AG09309 (cell line): Measurements from ENCODE around the gene NHERF2.

Experiments
- DNase-seq: peaks from one replicate; pipeline ENCODE4 v3.0.0-alpha.2; 2010; ENCODE audit warnings: low read depth
- H3K4me3 ChIP-seq: 2 replicates; pipeline ENCODE4 v1.5.1; 2011; ENCODE audit warnings: mild to moderate bottlenecking, low read depth, low read length, moderate library complexity; ENCODE audit not compliant: control insufficient read depth
- TF ChIP-seq, protein P1 (sequence below): IDR thresholded peaks from 2 replicates; pipeline ENCODE4 v1.5.1; 2011; ENCODE audit warnings: mild to moderate bottlenecking, low read depth, low read length, inconsistent platforms; ENCODE audit not compliant: insufficient read depth, control insufficient read depth; ENCODE audit errors: missing control alignments

The NHERF2 gene

DNA sequence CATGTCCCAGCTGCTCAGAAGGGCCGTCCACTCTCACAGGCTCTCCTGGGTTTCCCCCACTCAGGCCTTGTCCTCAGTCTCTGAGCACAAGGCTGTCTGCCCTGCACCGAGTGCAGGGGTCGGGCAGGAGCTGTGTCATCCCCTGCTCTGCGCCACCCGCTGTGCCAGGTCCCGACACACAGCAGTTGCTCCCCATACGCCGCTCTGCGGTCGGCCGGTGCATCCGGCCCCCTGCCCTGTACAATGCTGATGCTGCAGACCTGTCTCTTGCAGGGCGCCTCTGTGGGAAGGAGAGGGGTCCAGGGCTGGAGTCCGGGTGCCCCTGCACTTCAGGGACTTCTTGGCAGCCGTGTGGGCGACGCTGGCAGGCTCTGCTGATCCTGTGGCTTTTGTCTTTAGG lies 27.2 kb downstream of the NHERF2 start:
- TF ChIP-seq, protein P1, sequence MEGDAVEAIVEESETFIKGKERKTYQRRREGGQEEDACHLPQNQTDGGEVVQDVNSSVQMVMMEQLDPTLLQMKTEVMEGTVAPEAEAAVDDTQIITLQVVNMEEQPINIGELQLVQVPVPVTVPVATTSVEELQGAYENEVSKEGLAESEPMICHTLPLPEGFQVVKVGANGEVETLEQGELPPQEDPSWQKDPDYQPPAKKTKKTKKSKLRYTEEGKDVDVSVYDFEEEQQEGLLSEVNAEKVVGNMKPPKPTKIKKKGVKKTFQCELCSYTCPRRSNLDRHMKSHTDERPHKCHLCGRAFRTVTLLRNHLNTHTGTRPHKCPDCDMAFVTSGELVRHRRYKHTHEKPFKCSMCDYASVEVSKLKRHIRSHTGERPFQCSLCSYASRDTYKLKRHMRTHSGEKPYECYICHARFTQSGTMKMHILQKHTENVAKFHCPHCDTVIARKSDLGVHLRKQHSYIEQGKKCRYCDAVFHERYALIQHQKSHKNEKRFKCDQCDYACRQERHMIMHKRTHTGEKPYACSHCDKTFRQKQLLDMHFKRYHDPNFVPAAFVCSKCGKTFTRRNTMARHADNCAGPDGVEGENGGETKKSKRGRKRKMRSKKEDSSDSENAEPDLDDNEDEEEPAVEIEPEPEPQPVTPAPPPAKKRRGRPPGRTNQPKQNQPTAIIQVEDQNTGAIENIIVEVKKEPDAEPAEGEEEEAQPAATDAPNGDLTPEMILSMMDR, result no peak
- H3K4me3 ChIP-seq, result no peak overlapping the region
- DNase-seq, result no peak

DNA sequence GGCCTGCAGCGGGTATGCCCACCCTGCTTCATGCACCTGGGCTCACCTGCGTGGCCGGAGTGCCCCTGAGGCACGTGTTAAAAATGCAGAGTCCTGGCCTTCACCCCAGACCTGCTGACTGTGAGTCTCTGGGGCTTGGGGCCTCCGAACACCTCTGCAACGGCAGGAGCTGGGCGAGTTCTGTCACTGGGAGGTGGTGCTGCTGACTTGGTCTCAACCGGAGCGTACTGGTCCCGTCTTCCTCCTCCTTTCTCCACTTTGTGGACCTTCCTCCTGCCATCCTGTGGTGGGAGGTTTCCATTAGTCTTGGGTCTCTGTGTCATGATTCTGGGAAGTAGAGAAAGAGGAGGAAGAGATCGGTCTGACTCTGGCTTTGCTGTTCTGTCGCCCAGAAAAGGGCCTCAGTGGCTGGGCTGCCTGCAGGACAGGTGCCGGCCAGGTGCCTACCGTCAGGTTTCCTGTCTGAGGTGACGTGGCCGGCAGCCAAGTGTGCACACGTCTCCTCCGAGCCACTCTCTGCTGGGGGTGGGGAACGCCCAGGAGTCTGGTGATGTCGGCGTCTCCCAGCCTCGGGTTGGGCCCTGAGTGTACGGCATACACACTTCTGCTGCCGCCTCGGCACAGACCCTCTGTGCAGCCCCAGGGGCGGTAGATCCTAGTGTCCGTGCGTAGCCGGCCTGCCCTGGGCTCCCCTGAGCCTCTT lies 28.0 kb downstream of the NHERF2 start:
- DNase-seq, result no peak
- TF ChIP-seq, protein P1, result no peak
- no peak overlapping the region for H3K4me3 ChIP-seq

DNA sequence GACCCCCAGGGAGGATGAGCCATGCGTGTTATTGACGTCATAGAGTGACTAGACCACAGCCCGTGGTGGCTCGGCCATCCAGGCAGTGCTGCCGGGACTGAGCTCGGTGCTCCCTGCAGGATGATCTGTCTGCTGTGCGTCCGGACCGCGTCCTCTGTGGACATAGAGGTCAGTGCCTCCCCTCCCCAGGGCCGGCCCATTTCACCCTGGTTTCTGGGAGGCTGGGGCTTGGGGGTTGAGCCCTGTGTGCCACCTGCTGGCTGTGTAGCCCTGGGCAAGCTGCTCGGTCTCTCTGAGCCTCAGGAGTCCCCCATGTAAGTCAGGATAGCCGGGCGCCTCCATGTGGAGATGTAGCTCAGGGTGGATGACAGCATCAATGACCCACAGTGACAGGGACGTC lies 29.4 kb downstream of the NHERF2 start:
- no peak overlapping the region for H3K4me3 ChIP-seq
- no peak for DNase-seq
- TF ChIP-seq, protein P1, result peak; percentile 43

DNA sequence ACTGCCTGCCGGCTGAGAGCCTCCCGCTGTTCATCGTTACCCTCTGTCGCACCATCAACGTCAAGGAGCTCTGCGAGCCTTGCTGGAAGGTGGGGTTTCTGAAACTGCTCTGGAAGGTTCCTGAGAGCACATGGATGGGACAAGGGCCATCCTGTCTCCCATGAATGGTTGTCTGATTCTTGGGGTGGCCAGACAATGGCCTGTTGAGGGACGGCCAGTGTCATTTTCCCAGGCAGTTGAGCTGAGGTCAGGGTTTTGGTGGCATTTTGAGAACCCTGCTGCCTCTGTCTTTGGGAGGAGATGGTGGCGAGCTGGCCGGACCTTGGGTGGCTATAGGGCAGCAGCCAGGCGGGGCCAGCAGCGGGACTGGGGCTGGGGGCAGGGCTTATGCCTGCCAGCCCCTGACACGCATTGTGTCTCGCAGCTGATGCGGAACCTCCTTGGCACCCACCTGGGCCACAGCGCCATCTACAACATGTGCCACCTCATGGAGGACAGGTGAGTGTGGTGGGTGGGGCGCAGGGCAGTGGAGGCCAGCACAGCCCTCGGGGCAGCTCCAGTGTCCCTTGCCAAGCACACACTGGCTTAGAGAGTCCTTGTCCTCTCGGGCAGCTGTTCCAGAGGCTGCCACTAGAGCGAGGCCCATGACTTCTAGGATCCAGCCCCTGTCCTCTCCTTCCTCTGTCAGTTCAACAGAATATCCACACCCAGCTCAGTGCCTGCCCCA lies 30.1 kb downstream of the NHERF2 start:
- H3K4me3 ChIP-seq, result no peak overlapping the region
- DNase-seq, result no peak
- TF ChIP-seq, protein P1, result peak; percentile 10

DNA sequence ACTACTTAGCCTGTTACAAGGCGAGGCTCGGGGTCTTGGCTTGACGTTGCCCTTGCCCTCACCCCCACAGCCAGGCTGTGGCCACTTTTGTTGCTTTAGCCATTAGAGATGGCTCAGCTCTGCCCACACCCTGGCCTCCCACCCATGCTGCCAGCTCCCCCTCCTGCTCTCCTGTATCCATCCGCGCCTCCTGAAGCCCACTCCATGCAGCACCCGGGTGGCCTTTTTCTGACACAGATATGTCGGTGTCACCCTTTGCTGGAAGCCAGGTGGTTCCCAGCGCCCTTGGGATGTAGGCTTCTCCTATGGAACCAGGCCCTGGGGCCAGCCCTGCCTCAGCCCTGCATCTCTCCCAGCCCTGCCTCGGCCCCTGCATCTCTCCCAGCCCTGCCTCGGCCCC lies 30.7 kb downstream of the NHERF2 start:
- no peak for DNase-seq
- no peak overlapping the region for H3K4me3 ChIP-seq
- TF ChIP-seq, protein P1, result no peak

DNA sequence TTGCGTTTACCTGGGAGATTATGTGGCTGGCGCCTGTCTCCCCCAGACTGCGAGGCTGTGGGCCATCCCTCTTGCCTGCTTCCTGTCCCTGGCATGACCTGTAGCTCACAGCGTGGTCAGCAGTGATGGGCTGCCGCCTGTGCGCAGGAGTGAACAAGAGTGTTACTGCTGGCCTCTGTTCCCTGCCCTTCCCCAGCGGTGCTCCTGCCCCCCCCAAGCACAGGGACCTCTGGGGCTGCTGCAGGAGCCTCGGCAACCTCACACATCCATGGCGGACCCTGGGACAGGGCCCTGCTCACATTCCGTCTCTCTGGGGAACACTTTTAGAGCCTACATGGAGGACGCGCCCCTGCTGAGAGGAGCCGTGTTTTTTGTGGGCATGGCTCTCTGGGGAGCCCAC lies 31.7 kb downstream of the NHERF2 start:
- no peak for DNase-seq
- TF ChIP-seq, protein P1, result no peak
- no peak overlapping the region for H3K4me3 ChIP-seq
